NCI-H748 (cell line): Measurements from ENCODE around the gene DLGAP1.

ENCODE experiments used
- DNase-seq: peaks from one replicate; lab custom pipeline; 2025; ENCODE audit not compliant: unreplicated experiment; lab: John Stamatoyannopoulos, UW

The DLGAP1 gene

DNA sequence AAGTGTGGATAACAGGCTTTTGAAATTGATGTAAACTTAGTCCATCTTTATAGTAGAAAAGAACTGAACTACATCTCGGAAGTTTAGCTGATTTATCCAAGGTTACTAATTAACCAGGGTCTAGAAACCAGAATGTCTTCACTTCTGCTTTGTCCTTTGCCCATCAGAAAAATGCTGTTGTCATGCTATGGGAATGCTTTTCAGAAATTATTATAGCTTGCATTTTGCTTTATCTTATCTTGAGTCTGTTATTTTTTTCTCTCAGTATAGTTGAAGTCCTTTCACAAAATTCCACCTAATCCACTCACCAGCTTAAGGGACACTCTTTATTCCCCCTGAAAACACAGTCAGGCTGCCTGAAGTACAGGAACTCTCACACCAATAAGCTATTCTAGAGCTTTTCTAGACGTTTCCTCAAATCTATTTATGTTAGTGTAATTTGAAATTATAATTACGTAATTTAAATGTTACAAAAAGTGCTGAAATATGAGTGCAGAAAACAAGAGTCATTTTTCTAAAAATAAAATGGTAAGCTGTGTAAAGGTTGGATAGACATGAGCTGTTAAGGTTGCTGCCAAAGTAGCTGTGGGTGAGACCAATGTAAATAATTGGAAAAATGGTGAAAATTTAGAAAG, 548.9 kb downstream of the DLGAP1 start:
- DNase-seq = no peak

DNA sequence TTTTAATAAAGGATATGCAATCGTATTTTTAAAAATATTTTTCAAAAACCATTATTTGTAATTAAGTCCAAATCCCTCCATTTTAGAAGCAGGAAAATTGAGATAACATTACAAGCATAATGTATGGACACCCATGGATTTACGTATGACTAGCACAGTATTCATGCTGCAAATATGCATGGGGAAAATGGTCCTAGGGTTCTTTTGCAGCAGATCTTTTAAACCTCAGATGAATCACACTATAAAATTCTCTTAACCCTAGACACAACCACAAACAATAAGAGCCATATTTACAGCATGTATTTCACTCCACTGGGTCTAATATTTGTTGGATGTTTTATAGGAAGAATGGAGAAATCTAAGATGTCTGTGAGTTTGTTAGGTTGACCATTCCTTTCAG, 551.8 kb downstream of the DLGAP1 start:
- DNase-seq = no peak

DNA sequence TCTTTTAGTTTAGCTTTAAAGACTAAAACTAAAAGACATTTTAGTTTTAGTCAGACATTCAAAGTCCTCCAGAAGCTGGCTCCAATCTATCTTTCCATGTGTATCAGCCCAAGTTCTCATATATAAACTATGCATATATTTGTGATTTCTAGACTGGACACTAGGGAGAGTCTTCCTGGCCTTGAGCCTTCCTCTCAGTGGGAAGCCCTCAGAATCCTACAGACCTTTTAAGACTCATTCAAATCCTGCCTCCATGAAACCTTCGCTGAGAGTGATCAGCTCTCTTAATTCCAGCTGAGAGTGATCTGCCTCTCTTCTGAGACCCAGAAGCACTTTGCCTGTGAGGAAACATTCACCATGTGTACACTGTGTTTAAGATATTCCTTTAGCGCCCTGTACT, 552.4 kb downstream of the DLGAP1 start:
- DNase-seq = no peak

DNA sequence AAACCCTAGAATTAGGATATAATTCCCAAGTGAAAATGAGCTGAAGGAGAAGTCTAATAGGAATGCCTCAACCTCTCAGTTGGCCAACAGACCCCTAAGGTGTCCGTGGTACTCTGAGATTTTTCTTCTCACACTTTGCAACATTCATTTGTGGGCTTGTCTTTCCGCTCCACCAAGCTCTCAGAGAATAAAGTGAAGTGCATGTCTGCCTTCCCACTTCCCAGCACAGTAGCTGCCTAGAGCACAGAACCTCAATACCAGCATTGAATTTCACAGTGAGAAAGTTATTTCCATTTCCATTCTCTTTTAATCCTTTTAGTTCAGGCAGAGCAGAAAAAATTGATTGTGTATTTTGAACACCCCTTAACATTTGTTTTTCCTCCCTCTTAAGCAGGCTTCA, 553.3 kb downstream of the DLGAP1 start:
- DNase-seq = no peak

DNA sequence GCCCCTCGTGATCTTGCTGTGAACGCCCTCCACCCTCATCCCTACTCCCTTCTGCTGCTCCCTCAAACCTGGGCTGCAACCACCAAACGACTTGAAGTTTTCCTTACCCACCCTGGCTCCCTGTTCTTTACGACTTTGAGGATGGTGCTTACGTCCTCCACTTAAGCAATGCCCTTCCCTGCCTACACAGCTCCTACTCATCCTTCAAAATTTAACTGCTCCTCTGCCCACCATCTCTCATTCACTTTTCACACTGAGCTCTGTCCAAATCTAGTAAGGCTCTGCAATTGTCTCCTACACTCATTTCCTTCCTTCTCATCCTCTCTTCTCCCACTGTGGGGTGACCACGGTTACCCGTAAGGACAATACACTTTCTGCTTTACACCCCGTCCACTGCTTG, 554.1 kb downstream of the DLGAP1 start:
- no peak for DNase-seq

DNA sequence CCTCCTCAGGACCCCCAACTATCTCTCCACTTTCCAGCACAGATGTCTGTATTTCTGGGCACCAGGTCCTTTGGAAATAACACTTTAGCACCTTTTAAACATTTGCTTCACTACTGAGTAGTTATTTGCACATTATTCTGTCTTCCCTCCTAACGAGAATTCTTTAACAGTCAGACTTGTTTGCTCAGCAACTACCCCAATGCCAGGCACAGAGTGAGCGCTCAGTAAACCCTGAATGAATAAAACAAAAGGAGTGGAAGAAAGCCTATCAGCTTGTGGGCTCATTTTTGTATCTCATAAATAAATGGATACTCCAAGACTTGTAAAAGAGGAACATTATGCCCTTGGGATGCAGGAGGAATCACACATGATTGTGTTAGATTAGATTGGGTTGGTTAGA, 554.8 kb downstream of the DLGAP1 start:
- DNase-seq = no peak

DNA sequence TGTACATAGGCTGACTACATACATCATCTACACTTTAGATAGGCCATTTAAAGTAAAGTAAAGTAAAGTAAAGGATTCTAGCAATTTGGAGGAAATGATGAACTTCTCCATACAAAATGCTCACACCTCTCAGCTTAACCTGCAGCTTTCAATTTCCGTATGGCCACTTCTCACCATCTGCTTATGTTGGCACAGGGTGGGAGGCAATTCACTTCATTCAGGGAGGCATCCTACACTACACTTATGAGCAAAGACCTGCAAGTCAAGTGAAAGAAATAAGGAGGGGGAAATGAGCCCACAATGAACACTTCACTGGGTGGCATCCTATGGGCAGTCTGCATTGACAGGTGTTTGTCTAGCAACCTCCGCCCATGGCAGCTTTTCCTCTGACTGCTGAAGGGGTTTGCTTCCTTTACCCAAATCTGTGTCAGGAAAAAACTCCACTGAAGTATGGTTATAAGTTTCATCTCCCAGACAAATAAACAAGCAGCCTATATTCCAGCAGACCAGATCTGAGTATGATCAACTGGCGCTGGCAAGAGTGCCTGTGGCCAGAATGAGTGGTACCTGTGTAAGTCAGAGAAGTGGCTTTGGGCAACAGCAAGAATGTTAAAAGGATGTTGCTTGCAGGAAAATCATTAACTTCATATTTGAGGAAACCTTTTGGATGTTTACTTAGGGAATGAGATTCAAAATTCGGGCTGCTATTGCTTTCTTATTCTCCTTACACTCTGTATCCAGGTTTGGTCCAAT, 556.1 kb downstream of the DLGAP1 start:
- no peak for DNase-seq

DNA sequence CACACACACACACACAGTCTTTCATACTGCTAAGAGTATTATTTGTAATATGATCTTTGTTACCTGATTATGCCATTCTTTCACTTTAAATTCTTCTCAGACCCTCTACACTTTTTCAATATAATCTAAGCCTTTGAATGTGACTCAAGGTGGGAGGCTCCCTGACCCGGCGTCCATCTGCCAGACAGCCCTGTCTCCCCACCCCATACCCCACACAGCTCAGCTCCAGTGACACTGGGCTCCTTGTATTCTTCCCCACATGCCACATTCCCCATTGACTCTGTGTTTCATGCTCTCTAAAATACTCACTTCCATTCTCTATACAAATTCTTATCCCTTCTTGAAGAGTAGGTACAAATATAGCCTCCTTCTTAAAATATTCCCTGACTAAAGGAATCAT, 563.0 kb downstream of the DLGAP1 start:
- no peak for DNase-seq

DNA sequence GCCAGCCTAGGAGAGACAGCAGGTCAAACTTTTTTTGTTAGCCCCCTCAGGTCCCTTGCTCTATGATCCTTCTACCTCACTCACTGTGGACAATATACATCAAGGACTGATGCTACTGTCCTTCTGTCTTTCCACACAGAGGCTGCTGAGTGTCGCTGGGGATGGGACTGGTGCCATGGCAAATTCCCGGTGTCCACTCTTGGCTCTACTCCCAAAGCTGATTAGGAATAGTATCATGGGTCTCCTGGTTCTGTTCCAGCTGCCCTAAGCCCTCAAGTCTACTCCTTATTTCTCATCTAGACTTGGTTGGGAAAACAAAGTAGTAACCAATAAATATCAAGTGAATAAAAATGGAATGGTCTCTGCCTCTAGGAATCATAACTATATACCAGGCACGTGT, 563.9 kb downstream of the DLGAP1 start:
- DNase-seq = no peak

DNA sequence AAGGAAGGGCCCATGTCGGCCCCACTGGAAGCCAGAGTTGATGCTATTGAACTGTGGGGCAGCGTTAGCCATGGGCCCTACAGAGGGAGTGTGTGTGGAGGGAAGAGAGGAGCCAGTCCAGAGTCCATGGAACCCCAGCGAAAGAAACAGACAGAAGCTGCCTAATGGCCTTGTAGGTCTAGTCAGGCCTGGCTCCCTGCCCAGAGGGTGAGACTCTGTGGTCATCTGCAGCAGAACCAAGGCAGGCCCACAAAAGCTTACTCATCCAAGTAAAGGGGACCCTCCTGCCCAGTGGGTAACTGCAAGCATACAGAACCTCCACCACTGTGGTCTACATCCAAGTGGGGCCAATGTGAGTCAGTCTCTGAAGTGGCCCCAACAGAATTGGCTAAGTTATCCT, 565.3 kb downstream of the DLGAP1 start:
- DNase-seq = no peak

DNA sequence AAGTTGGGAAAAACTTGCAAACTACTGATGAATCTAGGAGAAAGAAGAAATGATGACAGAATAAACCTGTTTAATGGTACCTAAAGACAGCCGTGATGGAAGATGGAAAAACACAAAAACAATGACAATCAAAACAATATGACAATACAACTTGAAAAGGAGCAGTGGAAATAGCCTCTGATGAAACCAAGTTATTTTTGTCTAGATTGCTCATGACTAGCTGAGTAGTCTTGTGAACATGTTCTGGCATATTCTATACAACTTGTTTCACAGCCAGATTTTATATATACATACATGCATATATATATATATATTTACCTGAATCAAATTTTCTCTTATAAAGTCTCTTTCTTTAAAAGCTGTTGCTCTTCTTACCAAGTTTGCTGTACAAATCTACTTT, 566.0 kb downstream of the DLGAP1 start:
- no peak for DNase-seq

DNA sequence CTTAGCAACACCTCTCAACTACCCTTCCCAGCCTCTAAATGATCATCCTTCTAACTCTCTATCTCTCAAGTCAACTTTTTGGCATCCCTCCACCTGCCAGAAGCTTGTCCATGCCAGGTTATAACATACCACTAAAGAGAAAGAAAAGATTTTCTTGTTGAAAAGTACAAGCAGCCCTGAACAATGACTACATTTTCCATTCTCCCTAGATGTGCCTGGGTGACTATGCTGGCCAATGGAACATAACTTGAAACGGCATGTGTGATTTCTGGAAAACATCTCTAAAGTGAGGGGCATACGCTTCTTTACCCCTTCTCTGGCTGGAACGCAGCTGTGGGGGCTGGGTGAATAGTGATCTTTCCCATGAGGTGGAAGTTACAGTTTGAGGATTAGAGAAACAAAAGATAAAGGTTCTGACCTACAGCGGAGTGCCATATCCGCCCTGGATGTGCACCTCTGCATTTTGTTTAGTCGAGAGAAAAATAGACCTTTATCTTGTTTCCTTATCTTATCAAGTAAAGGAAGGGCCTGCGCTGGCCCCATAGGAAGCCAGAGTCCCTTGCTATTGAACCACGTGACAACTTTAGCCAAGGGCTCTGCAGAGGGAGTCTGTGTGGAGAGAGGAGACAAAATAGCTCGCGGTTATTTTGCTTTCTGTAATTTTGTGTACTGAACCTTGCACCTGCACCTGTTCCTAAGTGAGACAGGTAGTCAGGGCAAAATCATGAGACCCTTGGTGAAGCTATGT, 568.4 kb downstream of the DLGAP1 start:
- peak; percentile 13 for DNase-seq

DNA sequence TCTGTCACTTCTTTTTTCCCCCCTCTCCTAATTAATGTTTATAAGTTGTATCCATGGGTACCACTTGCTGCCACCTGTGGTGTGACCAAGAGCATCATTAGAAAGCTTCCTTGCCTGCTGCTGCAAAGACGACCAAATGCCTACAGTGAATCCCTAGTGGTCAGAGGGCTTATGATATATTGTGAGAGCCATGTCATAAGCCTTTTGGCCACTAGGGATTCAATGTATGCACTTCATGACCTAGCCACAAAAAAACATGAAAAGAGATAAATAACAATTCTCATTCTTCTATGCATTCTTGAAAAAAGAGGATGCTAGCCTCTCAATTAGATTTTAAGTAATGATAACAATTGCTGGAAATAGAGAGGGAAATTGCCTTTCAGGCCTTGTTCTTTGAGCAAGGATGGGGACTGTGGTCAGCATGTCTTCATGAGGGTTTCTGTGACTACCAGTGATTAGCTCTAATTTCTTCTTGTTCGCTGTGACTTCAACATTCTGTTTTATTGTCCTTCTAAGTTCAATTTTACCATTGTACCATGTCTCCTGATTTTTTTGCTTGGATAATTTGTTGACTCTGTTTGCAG, 569.8 kb downstream of the DLGAP1 start:
- no peak for DNase-seq

DNA sequence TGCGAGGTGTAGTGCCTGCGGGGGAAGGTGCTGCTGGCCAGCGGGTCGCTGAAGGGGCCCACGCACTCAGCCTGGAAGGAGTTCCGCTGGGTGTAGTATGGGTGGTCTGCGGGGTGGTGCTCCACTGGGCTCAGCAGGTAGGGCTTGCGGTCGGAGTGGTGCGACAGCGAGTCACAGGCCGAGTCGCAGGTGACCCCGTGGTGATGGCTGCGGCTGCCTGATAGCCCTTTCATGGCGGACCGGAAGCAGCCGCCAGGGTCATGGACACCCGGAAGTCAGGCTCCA, 575.3 kb downstream of the DLGAP1 start:
- no peak for DNase-seq

DNA sequence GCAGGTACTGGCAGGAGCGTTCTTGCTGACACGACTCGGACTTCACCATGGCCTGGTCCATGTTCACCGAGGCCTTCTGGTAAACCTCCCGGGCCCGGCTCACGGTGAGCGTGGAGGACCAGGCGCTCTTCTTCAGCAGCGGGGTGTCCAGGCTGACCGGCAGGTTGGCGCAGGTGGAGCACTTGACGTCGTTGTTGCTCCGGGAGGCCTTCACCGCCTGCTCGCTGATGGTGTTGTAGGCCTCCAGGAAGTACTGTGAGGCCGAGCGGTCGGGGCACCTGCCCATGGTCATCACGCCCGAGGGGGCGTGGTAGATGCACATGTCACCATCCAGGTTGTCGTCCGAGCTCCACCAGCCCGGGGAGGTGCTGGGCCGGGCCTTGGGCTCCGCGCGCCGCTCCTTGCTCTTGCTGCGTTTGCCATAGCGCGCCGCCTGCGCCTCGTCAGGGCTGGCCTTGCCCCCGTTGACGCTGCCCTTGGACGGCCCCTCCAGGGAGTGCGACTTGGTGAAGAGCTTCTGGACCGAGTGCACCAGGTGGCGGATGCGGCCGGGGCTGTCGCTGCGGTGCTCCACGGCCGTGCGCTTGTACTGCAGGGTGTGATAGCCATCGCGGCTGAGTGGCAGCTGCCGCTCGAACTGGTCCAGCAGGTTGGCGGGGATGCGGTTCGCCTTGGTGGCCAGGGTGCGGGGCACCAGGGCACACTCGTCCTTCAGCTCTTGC, 575.8 kb downstream of the DLGAP1 start:
- DNase-seq = no peak

DNA sequence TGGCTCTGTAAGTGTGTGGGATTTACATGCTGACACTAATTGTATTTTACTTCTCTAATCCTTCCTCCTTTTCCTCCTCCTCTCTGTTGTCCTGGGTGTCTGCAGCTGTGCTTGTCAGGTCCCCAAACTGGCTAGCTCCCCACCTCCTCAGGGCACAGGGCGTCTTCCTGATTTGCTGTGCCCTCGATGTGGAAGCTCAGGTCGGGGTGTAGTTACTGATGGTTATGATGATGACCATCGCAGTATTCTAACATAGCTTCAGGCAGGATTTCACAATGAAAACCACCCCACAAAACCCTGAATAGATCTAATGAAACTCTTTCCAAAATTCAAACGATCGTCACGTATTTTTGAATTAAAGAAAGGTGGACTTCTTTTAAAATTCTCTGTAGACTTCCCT, 576.7 kb downstream of the DLGAP1 start:
- no peak for DNase-seq

DNA sequence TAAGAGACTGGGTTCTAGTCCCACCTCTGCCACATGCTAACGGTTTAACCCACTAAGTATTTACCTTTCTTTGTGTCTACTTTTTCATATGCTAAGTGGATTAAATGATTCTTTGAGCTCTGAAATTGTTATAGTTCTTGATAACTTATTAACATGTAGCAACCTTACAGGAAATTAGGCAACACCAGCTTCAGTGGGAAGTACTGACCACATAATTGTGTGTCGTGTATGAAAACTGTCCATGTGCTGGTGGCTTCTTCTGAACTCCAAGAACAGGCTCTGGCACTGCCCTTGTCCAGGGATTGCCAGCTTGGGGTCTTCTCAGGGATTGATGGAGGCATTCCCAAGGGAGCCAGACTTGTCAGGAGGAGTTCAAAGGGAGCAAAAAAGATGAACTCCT, 577.4 kb downstream of the DLGAP1 start:
- no peak for DNase-seq

DNA sequence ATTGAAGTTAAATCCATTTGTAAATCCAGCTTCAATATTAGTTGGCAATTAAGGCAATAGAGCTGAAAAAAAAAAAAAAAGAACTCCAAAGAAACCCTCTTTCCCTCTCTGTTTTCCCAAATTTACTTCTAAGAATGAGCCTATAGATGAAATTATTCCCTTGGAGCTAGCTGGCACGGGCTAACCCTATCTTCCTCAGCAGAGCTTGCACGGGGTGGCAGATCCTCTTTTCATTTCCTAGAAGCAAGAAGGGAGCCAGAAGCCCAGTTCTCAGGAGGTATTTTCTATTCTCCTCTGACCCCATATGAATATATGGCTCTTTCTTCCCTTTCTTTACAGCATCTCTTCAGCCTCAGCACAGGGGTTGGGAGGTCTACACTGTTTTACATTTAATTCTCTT, 579.1 kb downstream of the DLGAP1 start:
- DNase-seq = no peak

DNA sequence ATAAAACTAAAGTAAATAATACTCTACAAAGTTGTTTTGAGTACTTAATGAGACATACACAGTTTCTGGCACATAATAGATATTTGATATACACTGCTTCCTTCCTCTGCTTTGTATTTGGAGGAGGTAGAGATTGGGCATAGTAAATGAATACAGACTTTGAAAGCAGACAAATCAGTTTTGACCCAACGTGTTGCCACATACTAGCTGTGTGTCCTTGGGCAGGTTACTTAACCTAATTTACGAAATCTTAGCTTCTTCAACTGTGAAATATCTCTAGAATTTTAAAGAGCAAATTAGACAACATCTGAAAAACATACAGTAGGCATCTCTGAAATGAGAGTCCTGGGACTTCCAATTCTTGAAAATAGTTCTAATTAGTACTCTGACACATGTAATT, 579.7 kb downstream of the DLGAP1 start:
- DNase-seq = no peak

DNA sequence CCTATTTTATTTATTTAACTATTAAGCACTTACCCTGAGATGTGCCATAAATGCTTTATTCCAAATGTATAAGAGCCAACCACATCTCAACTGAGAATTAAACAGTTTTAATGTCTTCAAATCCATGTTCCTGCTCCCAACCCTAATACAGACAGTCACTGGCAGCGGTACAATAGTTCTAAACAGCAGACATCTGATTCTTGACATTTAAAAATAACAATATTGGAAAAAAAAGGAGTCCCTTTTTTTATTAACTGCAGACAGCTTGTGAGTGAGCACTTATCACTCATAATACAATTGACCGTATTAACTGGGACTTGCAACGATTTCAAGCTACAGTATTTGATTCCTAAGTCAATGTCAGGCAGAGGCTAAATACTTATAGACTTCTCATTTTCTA, 580.5 kb downstream of the DLGAP1 start:
- no peak for DNase-seq

DNA sequence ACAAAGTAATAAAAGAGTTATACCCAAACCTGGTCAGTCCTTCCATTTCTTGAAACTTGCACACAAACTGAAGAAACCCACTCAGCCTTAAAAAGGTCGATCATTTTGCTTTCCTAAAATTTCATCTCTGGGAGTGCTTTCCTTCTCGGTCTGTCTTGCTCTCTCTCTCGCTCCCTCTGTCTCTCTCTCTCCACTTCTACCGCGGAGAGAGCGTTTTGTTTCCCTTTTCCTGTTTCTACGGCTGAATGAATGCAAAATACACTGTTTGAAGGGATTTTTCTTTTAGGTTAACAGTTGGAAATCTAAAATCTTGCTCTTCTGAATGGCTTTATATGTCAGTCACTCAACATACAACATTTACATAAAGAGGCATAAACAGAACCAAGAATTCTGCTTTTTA, 581.0 kb downstream of the DLGAP1 start:
- no peak for DNase-seq

DNA sequence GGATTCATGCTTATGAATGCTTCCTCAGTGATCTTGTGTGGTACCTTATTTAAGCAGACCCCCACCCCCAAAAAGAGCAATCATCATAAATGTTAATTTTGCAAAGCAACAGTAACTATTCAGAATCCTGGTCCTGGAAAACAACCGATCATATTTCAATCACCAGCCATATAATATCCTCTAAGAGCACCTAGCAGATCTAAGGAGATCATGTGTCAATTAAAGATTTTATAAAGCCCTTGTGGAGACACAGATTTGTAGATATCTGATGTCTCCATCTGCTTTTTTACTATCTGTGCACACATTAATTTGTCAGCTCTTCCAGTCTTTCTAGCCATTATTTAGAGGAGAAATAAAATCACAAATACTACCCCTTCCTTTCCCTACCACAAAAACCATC, 581.4 kb downstream of the DLGAP1 start:
- no peak for DNase-seq
